ENCODE results near the gene CIDEB. TPM values are rescaled to one million over a fixed set of nuclear protein-coding genes. Genes with fewer than 3 reads are reported as not detected.

The CIDEB gene
- total RNA-seq, 3 donors from 2014 or later (not counting 1 experiment from before 2014, with no cell fraction given) = 40.0 to 59.6 (median 46.6) TPM

GRCh38 chr14:24335461-24336171 lies 27.8 kb upstream of the CIDEB start:
- H3K9me3 Mint-ChIP-seq = no peaks in the 10 kb centered on the region
- H3K4me3 Mint-ChIP-seq = peak overlapping the region; percentile 61
- intact Hi-C loops (cut with micrococcal nuclease) = loop anchor here (10.0 kb wide), 1 partner anchor 819 kb away; no protein-coding TSS in a partner anchor
- H3K4me1 Mint-ChIP-seq = peaks cover 66 to 79% of the 10 kb centered on the region in 2 donors
- no peak overlapping the region for H3K4me3 ChIP-seq (ENCODE audit: low read length)
- no peak for DNase-seq
- peaks cover 71% of the 10 kb centered on the region for H3K4me1 ChIP-seq (ENCODE audit: control insufficient read depth, insufficient read depth, low read length)
- peaks cover 9% of the 10 kb centered on the region for H3K36me3 Mint-ChIP-seq
- no peak overlapping the region for H3K27ac ChIP-seq (ENCODE audit: low read length)
- H3K27me3 Mint-ChIP-seq (ENCODE audit: low read depth in 2 of 2) = peaks cover 14 to 16% of the 10 kb centered on the region in 2 donors
- no peak overlapping the region for H3K27ac Mint-ChIP-seq
- TF ChIP-seq, protein P1, sequence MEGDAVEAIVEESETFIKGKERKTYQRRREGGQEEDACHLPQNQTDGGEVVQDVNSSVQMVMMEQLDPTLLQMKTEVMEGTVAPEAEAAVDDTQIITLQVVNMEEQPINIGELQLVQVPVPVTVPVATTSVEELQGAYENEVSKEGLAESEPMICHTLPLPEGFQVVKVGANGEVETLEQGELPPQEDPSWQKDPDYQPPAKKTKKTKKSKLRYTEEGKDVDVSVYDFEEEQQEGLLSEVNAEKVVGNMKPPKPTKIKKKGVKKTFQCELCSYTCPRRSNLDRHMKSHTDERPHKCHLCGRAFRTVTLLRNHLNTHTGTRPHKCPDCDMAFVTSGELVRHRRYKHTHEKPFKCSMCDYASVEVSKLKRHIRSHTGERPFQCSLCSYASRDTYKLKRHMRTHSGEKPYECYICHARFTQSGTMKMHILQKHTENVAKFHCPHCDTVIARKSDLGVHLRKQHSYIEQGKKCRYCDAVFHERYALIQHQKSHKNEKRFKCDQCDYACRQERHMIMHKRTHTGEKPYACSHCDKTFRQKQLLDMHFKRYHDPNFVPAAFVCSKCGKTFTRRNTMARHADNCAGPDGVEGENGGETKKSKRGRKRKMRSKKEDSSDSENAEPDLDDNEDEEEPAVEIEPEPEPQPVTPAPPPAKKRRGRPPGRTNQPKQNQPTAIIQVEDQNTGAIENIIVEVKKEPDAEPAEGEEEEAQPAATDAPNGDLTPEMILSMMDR (IDR thresholded peaks at IDR 0.05) = no peak
- ATAC-seq = no peak
- H3K9me3 ChIP-seq (ENCODE audit: control insufficient read depth, insufficient read depth, low read length) = no peaks in the 10 kb centered on the region
- H3K27me3 ChIP-seq (ENCODE audit: control insufficient read depth, insufficient read depth, low read length) = peaks cover 15% of the 10 kb centered on the region
- H3K36me3 ChIP-seq (ENCODE audit: control insufficient read depth, insufficient read depth, low read length) = peaks cover 18% of the 10 kb centered on the region
- 77% methylated on average over 12 of the region's 12 CpGs for WGBS (ENCODE audit: insufficient coverage)

DNA sequence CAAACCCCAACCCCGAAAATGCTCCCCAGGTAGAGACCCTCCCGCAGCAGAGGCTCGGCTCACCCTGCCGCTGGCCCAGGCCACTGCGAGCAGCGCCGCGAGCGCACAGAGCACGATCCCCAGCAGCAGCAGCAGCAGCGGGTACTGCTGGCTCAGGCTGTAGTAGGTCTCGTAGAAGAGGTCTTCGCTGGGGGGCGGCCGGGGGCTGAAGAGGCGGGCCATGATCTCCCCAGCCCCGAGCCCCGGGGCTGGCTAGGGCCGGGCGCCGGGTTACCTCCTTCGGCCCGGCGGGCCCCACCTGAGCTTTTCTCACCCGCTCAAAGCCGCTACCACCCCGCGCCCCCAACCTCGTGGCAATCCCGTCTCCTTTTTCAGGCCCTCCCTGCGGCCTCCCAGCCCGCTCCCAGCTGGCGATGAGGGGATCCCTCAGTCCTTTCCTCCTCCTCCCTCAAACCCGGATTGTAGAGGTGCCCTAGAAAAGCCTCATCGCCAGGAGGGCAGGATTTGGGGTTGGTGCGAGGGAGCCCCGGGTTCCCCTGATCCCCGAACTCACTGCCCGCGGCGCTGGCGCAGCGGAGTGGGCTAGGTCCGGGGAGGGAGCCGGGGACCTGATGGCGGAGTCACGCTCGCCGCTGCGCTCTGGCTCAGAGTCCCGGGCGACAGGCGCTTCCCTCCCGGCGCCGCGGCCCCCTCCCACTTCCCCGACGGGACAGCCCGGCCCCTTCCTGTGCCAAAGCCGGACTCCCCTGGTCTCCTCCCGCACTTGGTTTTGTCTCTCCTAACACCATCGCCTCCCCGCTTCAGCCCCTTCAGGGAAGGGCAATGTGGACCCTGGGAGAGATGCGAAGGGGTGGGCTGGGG lies 26.9 kb upstream of the CIDEB start, which contains the start of gene ADCY4:
Gene ADCY4, minus strand, starts transcription at position 641 of the 861 bp plus-strand sequence. Its CDS starts 419 bp downstream, at position 222.
- TF ChIP-seq, protein P1 (IDR thresholded peaks at IDR 0.05) = no peak
- Histone ChIP-seq H3K27ac (ENCODE audit: low read length) (no peak within 1 kb of the TSS), H3K9me3 (ENCODE audit: control insufficient read depth, insufficient read depth, low read length) (no peaks in the 10 kb centered on the region), H3K4me3 (ENCODE audit: low read length) (no peak within 1 kb of the TSS), H3K27me3 (ENCODE audit: control insufficient read depth, insufficient read depth, low read length) (peaks cover 15% of the 10 kb centered on the region), H3K36me3 (ENCODE audit: control insufficient read depth, insufficient read depth, low read length) (peaks cover 18% of the 10 kb centered on the region), H3K4me1 (ENCODE audit: control insufficient read depth, insufficient read depth, low read length) (peaks cover 76% of the 10 kb centered on the region)
- peaks cover 70 to 83% of the 10 kb centered on the region in 2 donors for H3K4me1 Mint-ChIP-seq
- no peak for ATAC-seq
- peaks cover 9% of the 10 kb centered on the region for H3K36me3 Mint-ChIP-seq
- H3K9me3 Mint-ChIP-seq = no peaks in the 10 kb centered on the region
- peaks cover 14 to 16% of the 10 kb centered on the region in 2 donors for H3K27me3 Mint-ChIP-seq (ENCODE audit: low read depth in 2 of 2)
- 6% methylated on average over 65 of the region's 65 CpGs for WGBS (ENCODE audit: insufficient coverage)
- H3K4me3 Mint-ChIP-seq = peak within 1 kb of the TSS; percentile 47
- peak within 1 kb of the TSS in 1 of 2 donors; percentile 33 for H3K27ac Mint-ChIP-seq
- DNase-seq = peak in 1 of 2 donors; percentile 60
- intact Hi-C loops (cut with micrococcal nuclease) = loop anchor here (5.0 to 10.0 kb wide), 3 partner anchors 33 to 820 kb away; partner anchors contain the start of gene NFATC4

- 15% methylated on average over 56 of the region's 56 CpGs for WGBS (ENCODE audit: insufficient coverage)
- H3K4me1 Mint-ChIP-seq = peaks cover 79 to 84% of the 10 kb centered on the region in 2 donors
- Histone ChIP-seq H3K4me3 (ENCODE audit: low read length) (peak overlapping the region; percentile 27), H3K4me1 (ENCODE audit: control insufficient read depth, insufficient read depth, low read length) (peaks cover 80% of the 10 kb centered on the region), H3K27me3 (ENCODE audit: control insufficient read depth, insufficient read depth, low read length) (peaks cover 15% of the 10 kb centered on the region), H3K36me3 (ENCODE audit: control insufficient read depth, insufficient read depth, low read length) (peaks cover 11% of the 10 kb centered on the region), H3K27ac (ENCODE audit: low read length) (no peak overlapping the region), H3K9me3 (ENCODE audit: control insufficient read depth, insufficient read depth, low read length) (no peaks in the 10 kb centered on the region)
- TF ChIP-seq, protein P1 (IDR thresholded peaks at IDR 0.05) = peak; percentile 85
- peak overlapping the region; percentile 93 for H3K4me3 Mint-ChIP-seq
- ATAC-seq (peak; percentile 57 to 75 (median 59)), DNase-seq (peak; percentile 70 to 96)
- H3K36me3 Mint-ChIP-seq = peaks cover 9% of the 10 kb centered on the region
- intact Hi-C loops (cut with micrococcal nuclease) = loop anchor here (1.0 to 10.0 kb wide), 5 partner anchors 21 to 822 kb away; partner anchors contain the start of genes LTB4R and NFATC4
- H3K27ac Mint-ChIP-seq = peak overlapping the region; percentile 87 to 88
- H3K27me3 Mint-ChIP-seq (ENCODE audit: low read depth in 2 of 2) = peaks cover 14 to 16% of the 10 kb centered on the region in 2 donors
- H3K9me3 Mint-ChIP-seq = no peaks in the 10 kb centered on the region
Measured at GRCh38 chr14:24332268-24332993, 24.7 kb upstream of the CIDEB start.

Measured in natural killer cell (primary cell).